ENCODE results near the gene ERC2. TPM values are rescaled to one million over a fixed set of nuclear protein-coding genes. Genes with fewer than 3 reads are reported as not detected.

Gene ERC2
- total RNA-seq, 4 donors from 2014 or later = 5.3 to 8.8 (median 7.8) TPM

- H3K27ac ChIP-seq = no peak overlapping the region
- no peaks in the 10 kb centered on the region for H3K9me3 ChIP-seq
- WGBS, 2 donors = 81 to 85% methylated on average over 3 of the region's 3 CpGs
- intact Hi-C loops (cut with DNase I) = no loop called here
- DNase-seq = no peak
- no peaks in the 10 kb centered on the region for H3K27me3 ChIP-seq
- TF ChIP-seq POLR2A (IDR thresholded peaks at IDR 0.05) (no peak), CTCF (IDR thresholded peaks at IDR 0.05) (no peak)
- H3K36me3 ChIP-seq = no peaks in the 10 kb centered on the region
- no peaks in the 10 kb centered on the region for H3K4me1 ChIP-seq
- no peak overlapping the region for H3K4me3 ChIP-seq (replicated peaks in 1 of 3)
Measured at GRCh38 chr3:55565521-55565920, 902.7 kb downstream of the ERC2 start.

- no peak for TF ChIP-seq CTCF (IDR thresholded peaks at IDR 0.05)
- TF ChIP-seq POLR2A (IDR thresholded peaks at IDR 0.05) = no peak
- WGBS, 2 donors = 44 to 59% methylated on average over 6 of the region's 6 CpGs
- H3K4me1 ChIP-seq = no peaks in the 10 kb centered on the region
Measured at GRCh38 chr3:55564726-55565125, 903.5 kb downstream of the ERC2 start.

GRCh38 chr3:55562700-55563099, 905.6 kb downstream of the ERC2 start:
- Histone ChIP-seq H3K4me1 (no peaks in the 10 kb centered on the region), H3K27ac (no peak overlapping the region), H3K9me3 (no peaks in the 10 kb centered on the region), H3K27me3 (no peaks in the 10 kb centered on the region), H3K36me3 (no peaks in the 10 kb centered on the region), H3K4me3 (replicated peaks in 1 of 3) (no peak overlapping the region)
- no peak for DNase-seq
- WGBS, 2 donors = 36 to 55% methylated on average over 1 of the region's 1 CpG
- intact Hi-C loops (cut with DNase I) = no loop called here
- TF ChIP-seq POLR2A (IDR thresholded peaks at IDR 0.05) (no peak), CTCF (IDR thresholded peaks at IDR 0.05) (no peak)

More at GRCh38 chr3:55564726-55565125, 903.5 kb downstream of the ERC2 start:
- no peak for DNase-seq
- no peaks in the 10 kb centered on the region for H3K36me3 ChIP-seq
- H3K27me3 ChIP-seq = no peaks in the 10 kb centered on the region
- intact Hi-C loops (cut with DNase I) = no loop called here
- H3K4me3 ChIP-seq (replicated peaks in 1 of 3) = no peak overlapping the region
- no peaks in the 10 kb centered on the region for H3K9me3 ChIP-seq
- no peak overlapping the region for H3K27ac ChIP-seq

- no peak overlapping the region for H3K4me3 ChIP-seq (replicated peaks in 1 of 3)
- no peaks in the 10 kb centered on the region for H3K27me3 ChIP-seq
- intact Hi-C loops (cut with DNase I) = no loop called here
- no peaks in the 10 kb centered on the region for H3K9me3 ChIP-seq
- no peak overlapping the region for H3K27ac ChIP-seq
- no peak for DNase-seq
- no peaks in the 10 kb centered on the region for H3K4me1 ChIP-seq
- no peaks in the 10 kb centered on the region for H3K36me3 ChIP-seq
- 95 to 97% methylated on average over 7 of the region's 7 CpGs for WGBS, 2 donors
- TF ChIP-seq POLR2A (IDR thresholded peaks at IDR 0.05) = no peak
- TF ChIP-seq CTCF (IDR thresholded peaks at IDR 0.05) = no peak
Measured at GRCh38 chr3:55559500-55560423, 908.5 kb downstream of the ERC2 start.

GRCh38 chr3:55558316-55558715, 910.0 kb downstream of the ERC2 start:
- H3K27me3 ChIP-seq = no peaks in the 10 kb centered on the region
- H3K4me1 ChIP-seq = no peaks in the 10 kb centered on the region
- H3K9me3 ChIP-seq = no peaks in the 10 kb centered on the region
- intact Hi-C loops (cut with DNase I) = no loop called here
- TF ChIP-seq POLR2A (IDR thresholded peaks at IDR 0.05) (no peak), CTCF (IDR thresholded peaks at IDR 0.05) (no peak)
- no peak overlapping the region for H3K4me3 ChIP-seq (replicated peaks in 1 of 3)
- no peaks in the 10 kb centered on the region for H3K36me3 ChIP-seq
- no peak overlapping the region for H3K27ac ChIP-seq
- no peak for DNase-seq
- 91 to 92% methylated on average over 1 of the region's 1 CpG for WGBS, 2 donors
